M059J (cell line): ENCODE measurements around the gene COPB2. TPM values are rescaled to one million over a fixed set of nuclear protein-coding genes. Genes with fewer than 3 reads are reported as not detected.

Source experiments
- DNase-seq: peaks from one replicate; pipeline ENCODE4 v3.0.0-alpha.2; 2012; ENCODE audit warnings: low read depth
- total RNA-seq: library from RNA; depleted of rRNA; stranded (reverse); fragments of >200 nt; shearing (Covaris generic); gene quantifications from 2 replicates; pipeline ENCODE4 v1.2.3, GENCODE V29; 2014

COPB2 gene
- total RNA-seq, 1 experiment from 2014 or later = 350 TPM

DNA sequence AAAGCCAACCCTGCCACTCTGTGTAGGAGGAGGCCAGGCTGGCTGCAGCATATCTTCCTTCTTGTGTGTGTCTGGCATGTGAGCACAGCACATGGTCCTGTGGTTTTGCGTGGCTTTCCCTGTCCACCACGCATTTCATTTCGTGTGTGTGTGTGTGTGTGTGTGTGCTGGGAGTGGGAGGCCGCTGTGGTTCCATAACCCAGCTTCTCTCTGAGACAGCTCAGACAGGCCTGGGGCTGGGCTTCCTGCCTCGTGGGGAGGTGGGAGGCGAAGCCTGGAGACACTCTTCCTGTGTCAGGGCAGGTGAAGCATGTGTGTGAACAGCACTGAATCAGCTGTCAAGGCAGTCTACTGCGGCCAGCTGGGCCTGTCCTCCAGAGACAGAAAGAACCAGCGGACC, 61.6 kb downstream of the COPB2 start:
- no peak for DNase-seq

DNA sequence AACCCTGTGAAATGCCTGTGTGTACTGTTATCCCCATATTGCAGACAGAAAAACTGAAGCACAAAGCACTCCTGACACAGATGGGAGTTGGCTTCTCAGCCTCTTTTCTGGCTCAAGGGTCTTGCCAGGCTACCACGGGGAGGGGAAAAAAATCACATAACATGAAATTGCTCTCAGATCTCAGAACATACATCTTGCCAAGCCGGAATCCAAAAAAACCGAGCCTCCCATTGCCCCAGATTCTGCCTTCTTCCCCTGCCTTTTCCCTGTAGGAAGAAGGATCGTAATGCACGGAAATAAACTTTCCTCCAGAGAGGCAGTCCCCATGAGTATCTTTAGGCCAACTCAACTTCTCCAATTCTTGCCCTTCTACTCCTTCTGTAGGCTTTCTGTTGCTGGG, 62.2 kb downstream of the COPB2 start:
- DNase-seq = no peak

DNA sequence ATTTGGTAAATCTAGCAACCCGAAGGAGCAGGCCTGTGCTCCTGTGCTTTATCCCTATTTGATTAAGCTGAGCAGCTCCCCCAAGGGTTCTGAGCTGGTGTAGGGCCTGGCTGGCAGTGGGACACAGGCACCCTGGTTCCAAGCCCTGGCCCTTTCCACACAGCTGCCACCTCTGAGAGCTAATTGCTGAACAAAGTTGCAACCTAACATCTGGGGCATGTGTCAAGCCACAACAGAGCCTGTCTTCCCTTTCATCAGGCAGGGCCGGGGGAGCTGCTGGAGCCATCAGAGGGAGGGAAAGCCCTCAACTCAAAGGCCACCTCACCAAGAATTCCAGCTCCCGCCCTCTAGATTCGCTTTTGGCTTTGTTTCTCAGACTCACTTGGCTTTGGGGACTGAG, 62.7 kb downstream of the COPB2 start:
- peak; percentile 41 for DNase-seq

DNA sequence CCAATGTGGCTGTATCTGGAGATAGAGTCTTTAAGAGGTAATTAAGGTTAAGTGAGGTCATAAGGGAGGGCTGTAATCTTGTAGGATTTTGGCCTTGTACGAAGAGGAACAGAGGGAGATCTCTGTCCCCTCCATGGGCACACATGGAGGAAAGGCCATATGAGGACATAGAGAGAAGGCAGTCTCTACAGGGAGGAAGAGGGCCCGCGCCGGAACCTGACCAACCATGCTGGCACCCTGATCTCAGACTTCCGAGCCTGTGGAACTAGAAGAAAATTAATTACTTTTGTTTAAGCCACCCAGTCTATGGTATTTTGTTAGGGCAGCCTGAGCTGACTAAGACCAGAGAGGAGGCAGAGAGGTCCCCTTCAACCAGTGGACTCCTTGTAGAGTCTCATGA, 63.3 kb downstream of the COPB2 start:
- DNase-seq = no peak

DNA sequence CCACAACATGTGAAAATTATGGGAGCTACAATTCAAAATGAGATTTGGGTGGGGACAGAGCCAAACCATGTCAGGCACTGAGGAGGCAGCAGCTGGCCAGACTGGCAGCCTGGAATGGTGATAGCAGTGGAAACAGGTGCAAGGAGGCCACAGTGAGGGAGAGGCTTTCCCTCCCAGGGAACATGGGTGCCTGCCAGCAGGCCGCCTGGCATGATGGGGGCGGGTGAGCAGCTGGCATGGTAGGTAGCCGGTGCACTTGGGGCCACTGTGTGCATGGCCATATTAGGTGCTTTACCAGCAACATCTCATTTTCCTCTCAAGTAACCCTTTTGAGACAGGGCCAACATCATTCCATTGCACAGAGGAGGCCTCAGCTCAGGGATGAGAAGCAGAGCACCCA, 63.9 kb downstream of the COPB2 start:
- DNase-seq = no peak

DNA sequence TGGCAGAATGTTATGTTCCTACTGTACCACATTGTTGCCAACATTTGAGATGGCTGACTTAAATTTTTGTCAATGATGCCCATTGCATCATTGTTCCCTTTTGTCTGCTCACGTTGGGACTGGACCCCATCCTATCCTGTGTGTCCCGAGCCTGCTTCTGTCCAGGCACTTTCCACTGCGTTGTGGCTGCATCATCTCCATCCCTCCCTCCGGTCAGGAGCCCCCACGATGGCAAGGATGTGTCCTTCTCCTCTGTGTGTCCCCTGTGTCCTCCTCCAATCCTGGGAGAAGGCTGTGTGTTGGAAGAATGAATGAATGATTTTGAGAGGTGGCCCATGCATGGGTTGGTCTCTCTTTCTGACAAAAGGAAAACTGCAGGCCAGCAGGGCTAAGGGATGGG, 65.0 kb downstream of the COPB2 start:
- DNase-seq = no peak

DNA sequence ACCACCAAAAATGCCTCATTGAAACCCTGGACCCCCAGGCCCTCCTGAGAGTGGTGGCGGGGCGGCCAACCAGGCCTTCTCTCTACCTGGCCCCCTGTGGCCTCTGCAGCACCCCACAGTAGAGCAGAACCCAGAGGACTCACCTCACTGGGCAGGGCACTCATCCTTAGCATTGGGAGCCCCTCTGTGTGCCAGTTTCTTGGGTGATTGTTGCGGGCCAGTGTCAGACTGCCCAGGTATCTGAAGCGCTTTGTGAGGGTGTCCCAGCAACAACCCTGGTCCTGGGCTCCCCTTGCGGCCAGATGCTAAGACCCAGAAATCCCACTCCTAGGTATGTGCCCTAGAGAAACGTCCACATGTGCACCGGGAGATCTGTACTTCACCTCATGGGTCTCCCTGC, 66.3 kb downstream of the COPB2 start:
- DNase-seq = no peak

DNA sequence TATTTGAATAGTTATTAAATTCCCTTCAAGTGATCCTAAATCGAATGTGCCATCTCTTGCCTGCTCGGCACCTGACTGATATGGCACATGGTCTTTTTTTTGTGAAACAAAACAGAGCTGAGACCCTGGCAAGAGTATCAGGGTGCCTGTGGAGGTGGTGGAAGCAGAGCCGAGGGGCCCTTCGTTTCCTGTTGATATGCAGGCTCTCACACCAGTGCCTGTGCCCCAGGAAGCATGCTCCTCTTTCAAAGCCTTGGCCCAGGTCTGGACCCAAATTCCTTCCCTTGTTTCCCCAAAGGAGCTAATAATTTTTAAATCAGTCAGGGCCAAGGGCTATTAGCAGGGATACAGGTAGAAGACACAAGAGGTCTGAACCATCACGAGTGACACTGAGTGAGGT, 67.1 kb downstream of the COPB2 start:
- DNase-seq = no peak

DNA sequence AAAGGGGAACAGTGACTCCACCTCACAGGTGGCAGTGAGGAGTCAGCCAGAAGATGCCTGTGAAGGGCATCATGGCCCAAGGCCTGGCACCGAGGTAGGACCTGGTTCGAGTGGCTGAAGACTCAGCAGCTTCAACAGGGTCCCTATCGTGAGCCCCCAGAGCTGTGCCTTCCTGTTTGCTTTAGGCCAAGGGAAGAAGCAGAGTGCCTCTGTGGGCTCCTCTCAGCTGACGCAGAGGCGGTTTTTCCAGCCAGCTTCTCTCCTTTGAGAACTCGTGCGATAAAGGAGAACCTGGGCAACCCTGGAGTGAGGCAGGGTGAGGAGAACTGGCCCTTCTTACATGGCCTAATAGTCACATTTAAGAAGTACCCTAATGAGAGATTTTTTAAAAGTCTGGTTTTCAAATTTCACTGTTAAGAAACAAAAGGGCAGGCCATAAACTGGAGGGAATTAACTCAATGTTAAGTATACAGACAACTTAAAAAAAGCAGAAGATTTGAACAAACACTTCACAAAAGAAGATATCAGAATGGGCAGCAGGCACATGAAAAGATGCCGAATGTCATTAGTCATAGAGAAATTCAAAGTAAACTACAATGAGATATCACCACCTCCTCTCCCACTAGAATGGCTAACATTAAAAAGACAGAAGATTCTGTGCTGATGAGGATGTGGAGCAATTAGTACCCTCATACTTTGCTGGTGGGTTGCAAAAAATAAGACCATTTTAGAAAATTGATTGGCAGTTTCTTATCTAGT, 68.7 kb downstream of the COPB2 start:
- no peak for DNase-seq

DNA sequence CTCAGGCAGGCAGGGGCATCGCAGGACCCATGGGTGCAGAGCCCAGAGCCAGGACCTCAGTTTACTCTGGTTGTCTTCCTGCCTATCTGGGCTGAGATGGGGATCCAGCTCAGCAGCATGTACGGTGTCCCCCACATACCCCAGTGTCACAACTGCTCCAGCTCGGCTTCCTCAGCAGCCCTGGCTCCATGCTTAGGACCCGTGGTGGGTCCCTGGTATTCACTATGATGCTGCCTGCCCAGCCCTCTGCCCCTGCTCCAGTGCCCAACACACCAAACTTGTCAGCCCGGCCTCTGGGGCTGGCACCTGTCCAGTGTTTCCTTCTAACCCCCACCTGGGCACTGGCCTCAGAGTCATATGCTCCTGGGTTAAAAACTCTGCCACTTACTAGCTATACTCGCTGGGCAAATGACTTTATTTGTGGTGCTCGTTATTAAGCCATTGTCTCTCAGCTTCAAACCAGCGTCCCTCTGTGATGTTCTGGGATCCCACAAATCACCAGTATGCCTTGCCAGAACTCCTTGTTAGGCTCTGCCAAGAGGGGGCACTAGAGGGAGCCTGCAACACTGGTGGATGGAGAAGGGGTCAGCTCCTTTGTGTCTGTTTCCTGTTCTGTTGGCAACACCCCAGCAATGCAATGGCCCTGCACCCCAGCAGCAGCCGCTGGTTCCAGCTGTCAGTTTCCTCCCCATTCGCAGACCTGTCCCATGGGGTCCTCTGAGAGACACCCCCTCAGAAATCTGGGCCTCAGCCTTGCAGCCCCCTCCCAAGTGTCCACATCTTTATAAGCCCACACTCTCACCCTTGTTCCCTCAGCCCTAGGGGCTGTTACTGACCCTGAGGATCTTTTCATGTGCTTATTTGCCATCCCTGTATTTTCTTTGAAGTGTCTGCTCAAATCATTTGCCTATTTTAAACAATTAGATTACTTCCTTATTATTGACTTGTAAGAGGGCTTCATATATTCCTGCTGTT, 69.7 kb downstream of the COPB2 start:
- DNase-seq = peak; percentile 62

DNA sequence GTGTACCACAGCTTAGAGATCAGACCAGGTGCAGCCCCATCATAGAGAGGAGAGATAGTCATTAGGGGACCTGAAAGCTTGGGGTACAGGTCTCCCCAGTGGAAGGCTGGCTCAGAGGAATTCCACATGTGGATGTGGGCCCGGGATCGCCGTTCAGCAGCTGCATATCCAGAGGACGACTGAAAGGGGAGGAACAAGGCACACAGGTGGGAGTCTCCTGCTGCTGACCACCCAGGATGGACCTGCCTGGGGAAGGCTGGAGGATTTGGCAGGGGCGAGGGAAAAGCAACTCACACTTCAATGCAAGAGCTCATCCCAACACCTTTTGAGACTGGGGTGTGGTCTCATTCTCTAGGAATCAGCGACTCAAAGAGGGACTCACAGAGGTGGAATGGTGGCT, 70.6 kb downstream of the COPB2 start:
- DNase-seq = no peak

DNA sequence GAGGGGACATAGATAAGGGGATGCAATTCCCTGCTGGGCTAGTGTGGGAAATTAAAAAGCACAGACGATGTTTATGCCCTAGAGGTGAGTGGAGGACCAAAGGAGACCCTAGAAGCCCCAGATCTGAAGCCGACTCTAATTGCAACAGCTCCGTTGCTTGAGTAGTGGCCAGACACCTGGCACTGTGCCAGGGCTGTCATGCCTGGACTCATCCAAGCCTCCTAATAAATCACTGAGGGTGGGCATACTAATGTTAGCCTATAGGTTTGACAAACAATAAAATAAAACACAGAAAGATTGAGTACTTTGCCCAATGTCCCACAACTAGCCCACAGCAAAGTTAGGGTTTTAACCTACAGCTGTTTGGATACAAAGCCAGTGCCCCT, 71.0 kb downstream of the COPB2 start:
- DNase-seq = no peak

DNA sequence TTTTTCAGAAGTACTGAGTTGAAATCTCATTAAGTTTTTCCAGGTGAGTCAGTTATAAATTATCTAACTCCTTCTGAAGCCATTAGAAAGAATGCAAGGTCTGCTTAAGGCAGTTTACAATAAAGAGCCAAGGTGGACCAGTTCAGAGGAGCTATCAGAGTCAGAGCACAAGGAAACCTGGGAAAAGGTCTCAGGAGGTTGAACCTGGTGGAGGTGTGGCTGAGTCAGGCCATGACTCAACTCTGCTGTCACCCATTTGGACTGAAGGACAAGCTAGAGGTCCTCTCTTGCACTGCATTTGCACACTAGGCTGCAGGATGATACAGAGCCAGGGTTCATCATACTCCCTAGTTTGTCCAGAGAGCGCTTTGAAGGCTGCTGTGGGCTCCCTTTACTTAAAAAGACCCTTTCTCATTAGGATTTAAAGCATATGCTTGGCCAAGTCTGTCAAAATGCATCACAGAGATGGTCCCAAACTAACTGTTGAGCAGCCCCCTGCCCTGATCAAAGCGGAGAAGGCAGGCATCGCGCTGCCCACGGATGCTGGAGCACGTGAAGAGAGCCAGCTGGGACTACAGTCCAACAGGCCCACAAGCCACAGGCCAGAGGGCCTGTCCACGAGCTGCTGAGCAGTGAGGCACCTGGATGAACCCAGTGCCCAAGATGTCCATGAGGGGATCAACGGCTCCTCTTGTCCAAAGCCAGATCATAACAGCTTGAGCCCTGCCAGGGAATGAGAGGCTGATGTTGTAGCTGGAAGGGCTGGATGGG, 71.6 kb downstream of the COPB2 start:
- DNase-seq = peak; percentile 87

DNA sequence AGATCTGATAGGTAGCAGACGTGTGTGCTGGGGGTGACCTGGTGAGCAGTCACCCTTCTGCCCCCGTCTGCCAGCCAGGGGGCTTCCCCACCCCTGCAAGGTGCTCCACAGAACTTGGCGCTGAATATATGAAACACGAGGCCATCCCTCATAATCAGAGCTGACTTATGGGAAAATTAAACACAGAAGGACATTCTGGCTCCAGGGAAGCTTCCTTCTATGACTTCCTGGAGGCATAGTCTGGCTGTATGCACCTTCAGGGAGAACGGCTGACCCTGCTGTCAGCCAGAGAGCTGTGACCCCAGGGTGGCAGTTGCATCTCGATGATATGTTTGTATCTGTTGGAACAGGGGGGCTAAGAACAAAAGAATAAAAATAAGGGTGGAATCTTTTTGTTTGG, 72.2 kb downstream of the COPB2 start:
- no peak for DNase-seq

DNA sequence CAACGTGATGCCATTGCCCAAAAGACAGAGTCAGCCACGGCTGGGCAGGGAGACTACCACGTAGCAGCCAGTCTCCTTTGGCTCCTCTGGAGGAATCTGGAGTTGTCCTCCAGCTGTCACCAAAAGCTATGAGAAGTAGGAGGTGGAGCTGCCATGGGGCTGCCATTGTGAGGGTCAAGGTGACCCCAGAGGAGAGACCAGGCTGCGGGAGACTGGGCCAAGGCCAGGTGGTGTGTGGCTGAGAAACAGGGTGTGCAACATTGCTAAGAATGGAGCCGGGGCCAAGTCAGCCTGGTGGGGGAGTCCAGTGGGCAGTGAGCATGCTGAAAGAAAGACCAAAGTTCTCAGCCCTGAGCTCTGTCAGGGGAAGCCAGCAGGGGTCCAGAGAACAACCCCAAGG, 75.5 kb downstream of the COPB2 start:
- no peak for DNase-seq

DNA sequence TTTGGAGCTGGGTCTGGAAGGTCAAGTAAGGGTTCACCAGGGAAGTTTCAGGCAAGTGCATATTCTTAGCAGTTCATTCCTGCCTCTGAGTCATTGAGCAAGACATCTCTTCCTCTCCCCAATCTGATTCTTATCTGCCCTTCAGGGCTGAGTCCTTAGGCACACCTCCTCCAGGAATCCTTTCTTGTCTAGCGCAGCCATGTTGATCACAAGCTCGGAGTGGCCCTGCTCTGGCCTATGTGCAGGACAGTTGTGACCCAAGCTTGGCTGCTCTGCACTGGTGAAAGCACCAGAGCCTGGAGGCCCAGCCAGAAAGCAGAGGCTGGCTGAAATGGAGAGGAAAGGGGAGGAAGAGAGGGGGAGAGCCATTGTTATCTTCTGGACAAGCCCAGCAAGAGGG, 76.5 kb downstream of the COPB2 start:
- peak; percentile 96 for DNase-seq

DNA sequence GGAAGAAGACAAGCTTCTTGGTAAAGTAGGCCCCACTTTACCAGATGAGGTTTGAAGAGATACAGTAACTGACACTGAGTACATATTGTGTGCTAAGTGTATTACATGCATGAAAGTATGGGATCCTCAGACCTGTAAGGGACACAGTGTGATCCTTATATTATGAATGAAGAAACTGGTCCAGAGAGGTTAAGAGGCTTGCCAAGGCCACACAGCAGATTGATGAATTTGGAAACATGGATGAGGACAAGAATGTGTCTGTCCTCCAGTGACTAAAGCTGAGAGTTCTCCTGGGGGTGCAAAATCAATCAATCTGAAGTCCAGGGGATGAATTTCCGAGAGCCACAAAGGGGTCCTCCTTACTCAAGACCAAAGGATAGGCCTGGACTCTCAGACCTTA, 77.0 kb downstream of the COPB2 start:
- no peak for DNase-seq

DNA sequence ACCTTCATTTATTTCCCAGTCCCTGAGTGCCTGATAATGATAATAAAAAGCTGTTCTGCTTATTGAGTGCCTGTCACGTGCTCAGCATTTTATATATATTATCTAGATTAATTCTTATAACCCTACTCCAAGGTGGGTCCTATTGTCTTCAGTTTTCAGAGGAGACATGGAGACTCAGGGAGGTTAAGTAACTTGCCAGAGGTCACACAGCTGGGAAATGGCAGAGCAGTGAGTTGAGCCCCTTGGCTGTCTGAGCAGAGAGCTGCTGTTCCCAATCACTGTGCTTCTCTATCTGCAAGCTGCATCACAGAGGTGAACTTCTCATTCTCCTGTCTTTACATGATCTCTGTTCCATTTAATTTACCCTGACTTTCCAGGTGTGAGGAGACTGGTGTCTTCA, 77.9 kb downstream of the COPB2 start:
- DNase-seq = no peak

DNA sequence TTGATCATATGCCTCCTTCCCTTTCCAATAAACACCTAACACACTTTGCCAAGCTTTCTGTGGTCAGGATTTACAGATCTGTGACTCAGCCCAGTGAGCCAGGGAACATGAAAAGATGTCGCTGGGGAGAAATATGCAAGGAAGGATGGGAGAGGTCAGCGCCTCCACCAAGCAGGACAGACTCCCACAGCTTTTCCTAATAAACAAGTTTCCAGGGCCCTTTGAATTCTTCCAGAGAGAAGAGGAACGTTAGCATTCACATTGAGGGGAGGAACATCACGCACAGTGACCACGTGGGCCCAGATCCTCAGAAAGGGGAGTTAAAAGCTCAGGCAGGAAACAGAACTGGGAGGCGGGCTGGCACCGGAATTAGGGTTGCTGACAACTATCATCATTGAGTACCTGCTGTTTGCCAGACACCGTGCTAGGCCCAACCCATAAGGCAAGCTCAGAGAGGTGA, 78.9 kb downstream of the COPB2 start:
- peak; percentile 100 for DNase-seq

DNA sequence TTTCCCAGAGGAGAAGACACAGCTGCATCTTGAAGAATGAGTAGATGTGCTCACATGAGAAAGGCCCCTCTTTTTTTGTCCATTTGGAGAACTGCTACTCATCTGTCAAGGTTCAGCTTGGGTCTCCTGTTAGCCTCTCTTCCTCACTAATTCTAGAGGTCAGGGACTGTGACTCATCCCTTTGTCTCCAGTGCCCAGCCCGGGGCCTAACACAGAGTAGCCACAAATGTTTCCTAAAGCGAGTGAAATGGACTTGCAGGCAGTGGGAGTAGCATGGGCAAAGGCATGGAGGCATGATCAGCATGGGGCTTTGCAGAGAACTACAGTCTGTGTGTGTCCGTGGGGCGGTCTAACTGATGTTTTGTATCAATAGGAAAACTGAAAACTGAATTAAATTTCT, 79.6 kb downstream of the COPB2 start:
- DNase-seq = peak; percentile 98

DNA sequence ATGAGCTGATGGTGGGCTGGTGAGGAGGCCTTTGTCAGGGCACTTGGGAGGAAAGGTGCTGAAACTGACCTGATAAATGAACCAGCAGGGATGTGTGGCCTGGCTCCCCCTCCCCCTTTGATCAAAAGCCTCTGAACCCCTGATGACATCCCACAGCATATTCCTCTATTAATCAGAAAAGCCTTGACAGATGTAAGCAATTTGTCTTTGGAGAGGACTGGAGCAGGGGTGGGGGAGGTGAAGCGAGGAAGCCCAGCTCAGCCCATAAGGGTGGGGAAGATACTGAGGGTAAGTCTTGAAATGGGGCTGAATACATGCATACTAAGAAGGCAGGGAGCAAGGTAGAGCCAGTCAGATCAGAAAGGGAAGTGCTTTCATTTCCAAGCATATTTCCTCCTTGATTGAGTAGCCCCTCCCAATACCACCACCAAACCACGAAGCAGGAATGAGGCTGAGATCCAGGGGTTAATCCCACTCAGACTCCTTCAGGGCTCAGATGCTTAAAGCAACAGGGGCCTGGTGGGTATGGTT, 80.3 kb downstream of the COPB2 start:
- peak; percentile 86 for DNase-seq

DNA sequence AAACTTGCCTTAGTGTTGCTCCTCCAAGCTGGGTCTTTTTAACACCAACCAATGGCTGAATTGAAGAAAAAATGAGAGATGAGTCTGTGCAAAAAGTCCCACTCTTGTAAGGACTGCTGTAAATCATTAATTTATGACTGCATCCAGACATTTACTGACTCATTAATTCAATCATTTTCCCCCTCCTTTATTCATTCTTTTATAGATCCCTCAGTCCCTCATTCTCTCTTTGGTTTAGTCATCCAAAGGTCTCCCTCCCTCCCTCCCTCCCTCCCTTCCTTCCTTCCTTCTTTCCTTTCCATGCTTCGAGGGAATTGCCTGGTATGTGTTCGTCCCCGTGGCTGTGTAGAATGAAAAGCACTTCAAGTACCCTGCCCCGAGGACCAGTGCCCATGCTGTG, 80.9 kb downstream of the COPB2 start:
- peak; percentile 72 for DNase-seq
